Measurements from ENCODE around the gene CCDC90B. TPM values are rescaled to one million over a fixed set of nuclear protein-coding genes. Genes with fewer than 3 reads are reported as not detected.

CCDC90B gene
- total and polyA plus RNA-seq, 2 of the 8 experiments (the other 6 are each of a cell fraction or from before 2014, with no cell fraction given) = 21.8 to 54.5 TPM

DNA sequence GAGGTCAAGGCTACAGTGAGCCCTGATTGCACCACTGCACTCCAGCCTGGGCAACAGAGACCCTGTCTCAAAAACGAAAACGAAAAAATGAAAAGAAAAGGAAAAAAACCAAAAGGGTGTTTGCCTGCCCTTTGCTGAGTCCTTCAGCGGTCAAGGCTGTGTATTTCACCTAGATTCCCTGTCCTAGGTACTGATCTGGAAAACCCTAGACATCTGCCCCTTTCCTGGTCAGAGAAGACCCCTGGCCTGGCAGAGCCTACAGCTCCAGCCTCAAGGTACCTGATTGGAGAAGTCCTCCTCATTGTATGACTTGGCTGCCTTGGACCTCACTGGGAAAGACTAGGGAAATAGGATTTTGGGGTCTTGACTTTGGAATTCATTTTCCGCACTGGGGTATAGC, 8.0 kb upstream of the CCDC90B start:
- H2BK20ac ChIP-seq (ENCODE audit: low read length) = no peak overlapping the region
- TF ChIP-seq JUN (IDR thresholded peaks at IDR 0.05; ENCODE audit: low read depth, low read length) = no peak
- TF ChIP-seq MAFK (IDR thresholded peaks at IDR 0.05; ENCODE audit: low read depth, low read length) = no peak
- TF ChIP-seq TCF12 (IDR thresholded peaks at IDR 0.05; ENCODE audit: low read depth, low read length) = no peak
- TF ChIP-seq HDAC6 (IDR thresholded peaks at IDR 0.05; ENCODE audit: low read depth, low read length) = no peak
- no peak for TF ChIP-seq HDAC2 (IDR thresholded peaks at IDR 0.05; ENCODE audit: borderline replicate concordance in 1 of 2, low read depth in 2 of 2, low read length in 2 of 2)
- no peak for TF ChIP-seq PHF8 (conservative IDR thresholded peaks at IDR 0.05; ENCODE audit: low read depth, low read length)
- no peak for TF ChIP-seq CBX5 (IDR thresholded peaks at IDR 0.05; ENCODE audit: low read depth, low read length)
- TF ChIP-seq TAF1 (IDR thresholded peaks at IDR 0.05; ENCODE audit: low read depth, low read length) = no peak
- TF ChIP-seq SP1 (IDR thresholded peaks at IDR 0.05; ENCODE audit: low read depth, low read length) = no peak
- no peak for TF ChIP-seq TBP (IDR thresholded peaks at IDR 0.05; ENCODE audit: low read depth, low read length)
- no peak for TF ChIP-seq TAF7 (optimal IDR thresholded peaks at IDR 0.05; ENCODE audit: borderline replicate concordance, low read depth, low read length)
- no peak for TF ChIP-seq TEAD4 (IDR thresholded peaks at IDR 0.05; ENCODE audit: low read depth, low read length)
- no peak for TF ChIP-seq SP2 (IDR thresholded peaks at IDR 0.05; ENCODE audit: low read length)
- TF ChIP-seq RFX5 (IDR thresholded peaks at IDR 0.05; ENCODE audit: borderline replicate concordance, low read depth, low read length) = no peak
- no peak overlapping the region for H3K27ac ChIP-seq (ENCODE audit: low read depth, low read length)
- peaks cover 0 to 5% (median 2%) of the 10 kb centered on the region in 4 experiments; a peak in 2 of 7 replicates for H3K4me1 ChIP-seq (replicated peaks in 1 of 4; ENCODE audit: control insufficient read depth in 3 of 4, insufficient read depth in 4 of 4, low read length in 3 of 4)
- H3K9ac ChIP-seq (replicated peaks in 1 of 4; ENCODE audit: extremely low read depth in 1 of 4, low read depth in 3 of 4, low read length in 3 of 4) = no peak overlapping the region
- no peak overlapping the region for H2BK120ac ChIP-seq (replicated peaks; ENCODE audit: low read depth, low read length)
- no peak overlapping the region for H3K14ac ChIP-seq (ENCODE audit: insufficient read length)
- no peaks in the 10 kb centered on the region for H3K23me2 ChIP-seq (ENCODE audit: low read depth, low read length)
- no peak overlapping the region for H4K91ac ChIP-seq (replicated peaks; ENCODE audit: insufficient read length, low read length)
- H4K20me1 ChIP-seq (replicated peaks in 1 of 2; ENCODE audit: control insufficient read depth in 1 of 2, insufficient read depth in 2 of 2, low read length in 2 of 2) = no peaks in the 10 kb centered on the region
- no peaks in the 10 kb centered on the region for H3K27me3 ChIP-seq (replicated peaks in 1 of 4; ENCODE audit: control insufficient read depth in 3 of 4, extremely low read depth in 1 of 4, insufficient read depth in 3 of 4, low read length in 3 of 4)
- no peaks in the 10 kb centered on the region for H3K36me3 ChIP-seq (ENCODE audit: control insufficient read depth in 2 of 4, insufficient read depth in 4 of 4, low read length in 3 of 4)
- H3K9me3 ChIP-seq (ENCODE audit: insufficient read depth in 2 of 2, low read depth in 1 of 2, low read length in 1 of 2) = no peaks in the 10 kb centered on the region
- FAIRE-seq = no peak
- no peak overlapping the region for H3K4me3 ChIP-seq (ENCODE audit: extremely low read depth in 1 of 4, insufficient read depth in 2 of 4, low read depth in 3 of 4, low read length in 4 of 4)
- CTCF ChIA-PET (ENCODE audit: partially characterized antibody) = interaction anchor here (0.8 to 8.6 kb wide), 16 partner anchors 8 to 527 kb away, joined by 3 to 69 read pairs (median 4); no protein-coding TSS in a partner anchor
- H3K79me1 ChIP-seq (ENCODE audit: low read depth, low read length) = no peaks in the 10 kb centered on the region
- no peak overlapping the region for H3K4me2 ChIP-seq (ENCODE audit: insufficient read depth in 1 of 2, low read depth in 2 of 2, low read length in 2 of 2)
- H3K18ac ChIP-seq (ENCODE audit: extremely low read depth, low read length) = no peak overlapping the region
- H3K4ac ChIP-seq (replicated peaks; ENCODE audit: insufficient read length, low read depth, low read length) = no peak overlapping the region
- H2AFZ ChIP-seq (ENCODE audit: low read length) = no peak overlapping the region
- peak overlapping the region; percentile 40; the same call in 1 of the 2 replicates for H2BK12ac ChIP-seq (ENCODE audit: low read depth, low read length)
- H2BK5ac ChIP-seq (ENCODE audit: low read depth, low read length) = no peak overlapping the region
- no peak overlapping the region for H4K8ac ChIP-seq (ENCODE audit: extremely low read depth, insufficient read depth, low read length)
- no peak for DNase-seq (ENCODE audit: low read depth in 1 of 2, low spot score in 2 of 2)
- WGBS, 2 experiments (ENCODE audit: extremely low coverage in 1 of 2, insufficient coverage in 1 of 2, insufficient read length in 1 of 2, insufficient replicate concordance in 2 of 2, low coverage in 1 of 2, low lambda C conversion rate in 2 of 2, missing lambda C conversion rate in 1 of 2) = 91% methylated on average over 4 of the region's 4 CpGs; no CpG with 5 or more reads in 1 of the 2 experiments
- H3K79me2 ChIP-seq (ENCODE audit: control insufficient read depth in 1 of 2, insufficient read depth in 2 of 2, low read length in 2 of 2) = no peaks in the 10 kb centered on the region
- no peak overlapping the region for H3K56ac ChIP-seq (replicated peaks; ENCODE audit: insufficient read length, low read depth, low read length)
- H4K5ac ChIP-seq (ENCODE audit: insufficient read length, low read depth, low read length) = no peak overlapping the region
- POLR2A ChIA-PET (ENCODE audit: partially characterized antibody) = no interaction called here
- no peak overlapping the region for H2BK15ac ChIP-seq (ENCODE audit: low read length)
- H2AK5ac ChIP-seq (ENCODE audit: low read depth, low read length) = no peak overlapping the region
- H3K23ac ChIP-seq (ENCODE audit: insufficient read length) = no peak overlapping the region

Measured in H1 (cell line).